ENCODE measurements around the gene MYO16.

MYO16 gene

DNA sequence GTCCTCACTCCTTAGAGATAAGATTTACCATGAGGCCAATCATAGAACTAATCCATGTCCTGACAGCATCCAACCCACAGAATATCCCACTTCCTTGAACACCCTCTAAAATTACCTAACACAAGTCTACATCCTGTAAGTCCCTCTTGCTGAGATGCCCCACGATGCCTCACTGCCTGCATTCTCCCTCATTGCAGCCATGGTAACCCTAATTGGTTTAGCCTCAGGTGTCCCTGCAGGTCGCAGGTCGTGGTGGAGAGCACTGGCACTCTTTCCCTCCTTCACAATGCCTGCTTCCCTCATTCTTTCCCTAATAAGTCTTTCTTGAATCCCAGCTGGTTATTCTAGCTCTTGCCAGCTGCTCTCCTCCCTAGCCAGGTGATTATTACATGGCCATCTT lies 35.3 kb upstream of the MYO16 start:
- Histone ChIP-seq H3K9ac (ENCODE audit: low read depth, low read length, poor library complexity, severe bottlenecking) (no peak overlapping the region), H2AFZ (ENCODE audit: low read length) (no peak overlapping the region), H3K4me3 (ENCODE audit: low read length, poor library complexity, severe bottlenecking) (no peak overlapping the region), H3K4me1 (ENCODE audit: insufficient read depth, low read length, poor library complexity, severe bottlenecking) (no peaks in the 10 kb centered on the region), H3K27me3 (ENCODE audit: insufficient read depth, low read length, poor library complexity, severe bottlenecking) (no peaks in the 10 kb centered on the region), H4K20me1 (ENCODE audit: insufficient read depth, low read length, poor library complexity, severe bottlenecking) (no peaks in the 10 kb centered on the region), H3K4me2 (ENCODE audit: low read depth, low read length, poor library complexity, severe bottlenecking) (no peak overlapping the region), H3K79me2 (ENCODE audit: insufficient read depth, low read length) (no peaks in the 10 kb centered on the region), H3K9me3 (ENCODE audit: insufficient read depth, low read depth, low read length) (no peaks in the 10 kb centered on the region), H3F3A (ENCODE audit: low read depth) (no peaks in the 10 kb centered on the region), H3K9me2 (replicated peaks; ENCODE audit: low read depth, low read length) (no peaks in the 10 kb centered on the region), H3K36me3 (ENCODE audit: insufficient read depth, low read length) (no peaks in the 10 kb centered on the region)
- TF ChIP-seq, protein P1, sequence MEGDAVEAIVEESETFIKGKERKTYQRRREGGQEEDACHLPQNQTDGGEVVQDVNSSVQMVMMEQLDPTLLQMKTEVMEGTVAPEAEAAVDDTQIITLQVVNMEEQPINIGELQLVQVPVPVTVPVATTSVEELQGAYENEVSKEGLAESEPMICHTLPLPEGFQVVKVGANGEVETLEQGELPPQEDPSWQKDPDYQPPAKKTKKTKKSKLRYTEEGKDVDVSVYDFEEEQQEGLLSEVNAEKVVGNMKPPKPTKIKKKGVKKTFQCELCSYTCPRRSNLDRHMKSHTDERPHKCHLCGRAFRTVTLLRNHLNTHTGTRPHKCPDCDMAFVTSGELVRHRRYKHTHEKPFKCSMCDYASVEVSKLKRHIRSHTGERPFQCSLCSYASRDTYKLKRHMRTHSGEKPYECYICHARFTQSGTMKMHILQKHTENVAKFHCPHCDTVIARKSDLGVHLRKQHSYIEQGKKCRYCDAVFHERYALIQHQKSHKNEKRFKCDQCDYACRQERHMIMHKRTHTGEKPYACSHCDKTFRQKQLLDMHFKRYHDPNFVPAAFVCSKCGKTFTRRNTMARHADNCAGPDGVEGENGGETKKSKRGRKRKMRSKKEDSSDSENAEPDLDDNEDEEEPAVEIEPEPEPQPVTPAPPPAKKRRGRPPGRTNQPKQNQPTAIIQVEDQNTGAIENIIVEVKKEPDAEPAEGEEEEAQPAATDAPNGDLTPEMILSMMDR (conservative IDR thresholded peaks at IDR 0.05; ENCODE audit: low read length): no peak
- TF ChIP-seq EZH2phosphoT487 (IDR thresholded peaks at IDR 0.05; ENCODE audit: borderline replicate concordance): no peak

DNA sequence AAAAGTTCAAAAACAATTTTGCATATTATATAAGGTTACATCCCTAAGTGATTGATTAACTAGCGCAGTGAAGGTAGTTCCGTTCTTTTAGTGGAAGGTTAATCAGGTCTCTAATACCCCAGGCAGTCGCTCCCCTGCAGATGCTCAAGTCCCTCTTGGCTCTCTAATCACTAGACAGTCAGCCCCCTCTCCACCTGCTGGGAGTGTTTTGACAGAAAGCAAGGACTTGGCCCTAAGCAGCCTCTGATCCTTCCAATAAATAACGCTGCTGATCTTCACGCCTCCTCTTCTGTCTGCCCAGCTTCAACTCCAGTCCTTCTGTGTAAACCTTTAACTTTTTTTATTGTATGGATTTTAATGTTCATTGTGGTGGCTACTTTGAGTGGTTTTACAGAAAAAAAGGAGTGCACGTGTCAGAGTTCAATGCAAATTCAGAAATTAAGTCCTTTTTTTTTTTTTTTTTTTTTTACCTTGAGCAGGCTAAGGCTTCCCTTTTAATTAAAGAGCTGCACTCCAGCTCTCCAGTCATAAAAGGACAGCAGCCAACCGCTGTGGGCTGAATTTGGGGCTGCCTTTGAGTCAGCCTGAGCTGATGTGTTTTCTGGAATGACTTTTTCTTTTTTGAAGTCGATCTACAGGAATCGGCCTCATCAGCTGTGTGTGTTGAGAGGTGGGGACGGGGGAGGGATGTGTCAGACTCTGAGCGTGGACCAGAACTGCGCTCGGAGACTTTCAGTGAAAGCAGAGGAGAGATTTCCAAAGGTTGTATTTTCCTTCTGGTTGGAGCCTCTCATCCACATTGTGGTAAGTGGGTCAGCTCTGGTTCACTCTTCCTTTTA lies 33.8 kb upstream of the MYO16 start:
- Histone ChIP-seq H3K36me3 (ENCODE audit: insufficient read depth, low read length) (no peaks in the 10 kb centered on the region), H3K4me3 (ENCODE audit: low read length, poor library complexity, severe bottlenecking) (no peak overlapping the region), H2AFZ (ENCODE audit: low read length) (no peak overlapping the region), H3F3A (ENCODE audit: low read depth) (no peaks in the 10 kb centered on the region), H3K9me3 (ENCODE audit: insufficient read depth, low read depth, low read length) (no peaks in the 10 kb centered on the region), H3K79me2 (ENCODE audit: insufficient read depth, low read length) (no peaks in the 10 kb centered on the region), H3K9me2 (replicated peaks; ENCODE audit: low read depth, low read length) (no peaks in the 10 kb centered on the region), H3K4me2 (ENCODE audit: low read depth, low read length, poor library complexity, severe bottlenecking) (no peak overlapping the region), H3K4me1 (ENCODE audit: insufficient read depth, low read length, poor library complexity, severe bottlenecking) (no peaks in the 10 kb centered on the region), H3K27me3 (ENCODE audit: insufficient read depth, low read length, poor library complexity, severe bottlenecking) (no peaks in the 10 kb centered on the region), H3K9ac (ENCODE audit: low read depth, low read length, poor library complexity, severe bottlenecking) (no peak overlapping the region), H4K20me1 (ENCODE audit: insufficient read depth, low read length, poor library complexity, severe bottlenecking) (no peaks in the 10 kb centered on the region)
- TF ChIP-seq EZH2phosphoT487 (IDR thresholded peaks at IDR 0.05; ENCODE audit: borderline replicate concordance): no peak
- TF ChIP-seq, protein P1 (conservative IDR thresholded peaks at IDR 0.05; ENCODE audit: low read length): no peak

DNA sequence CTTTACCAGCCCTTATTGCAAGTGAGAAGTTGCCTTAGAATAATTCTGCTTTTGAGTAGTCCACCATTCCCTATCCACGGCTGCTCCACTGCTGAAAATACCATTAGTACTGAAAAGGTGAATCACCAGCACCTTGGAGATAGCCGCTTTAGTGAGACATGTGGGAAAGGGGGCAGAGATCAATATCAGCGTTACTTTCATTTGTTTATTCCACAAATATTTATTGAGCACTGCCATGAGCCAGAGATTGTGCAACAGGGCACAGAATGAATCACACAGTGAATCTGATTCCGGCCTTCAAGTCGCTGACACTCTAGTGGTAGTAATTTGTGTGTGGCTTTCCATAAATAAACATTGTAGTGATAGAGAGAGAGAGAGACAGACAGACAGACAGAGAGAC lies 31.5 kb upstream of the MYO16 start:
- no peak for TF ChIP-seq EZH2phosphoT487 (IDR thresholded peaks at IDR 0.05; ENCODE audit: borderline replicate concordance)
- TF ChIP-seq, protein P1 (conservative IDR thresholded peaks at IDR 0.05; ENCODE audit: low read length): no peak

More for the DNA sequence above, 31.5 kb upstream of the MYO16 start:
- Histone ChIP-seq H3K4me1 (ENCODE audit: insufficient read depth, low read length, poor library complexity, severe bottlenecking) (no peaks in the 10 kb centered on the region), H3K4me2 (ENCODE audit: low read depth, low read length, poor library complexity, severe bottlenecking) (no peak overlapping the region), H3K36me3 (ENCODE audit: insufficient read depth, low read length) (no peaks in the 10 kb centered on the region), H3F3A (ENCODE audit: low read depth) (no peaks in the 10 kb centered on the region), H4K20me1 (ENCODE audit: insufficient read depth, low read length, poor library complexity, severe bottlenecking) (no peaks in the 10 kb centered on the region), H3K4me3 (ENCODE audit: low read length, poor library complexity, severe bottlenecking) (no peak overlapping the region), H3K27me3 (ENCODE audit: insufficient read depth, low read length, poor library complexity, severe bottlenecking) (no peaks in the 10 kb centered on the region), H3K9me3 (ENCODE audit: insufficient read depth, low read depth, low read length) (no peaks in the 10 kb centered on the region), H3K9ac (ENCODE audit: low read depth, low read length, poor library complexity, severe bottlenecking) (no peak overlapping the region), H2AFZ (ENCODE audit: low read length) (no peak overlapping the region), H3K9me2 (replicated peaks; ENCODE audit: low read depth, low read length) (no peaks in the 10 kb centered on the region), H3K79me2 (ENCODE audit: insufficient read depth, low read length) (no peaks in the 10 kb centered on the region)
